ENCODE results near the gene IFNW1. TPM values are rescaled to one million over a fixed set of nuclear protein-coding genes. Genes with fewer than 3 reads are reported as not detected.
"Not testable (repeated sequence)": the region's sequence is repeated elsewhere in the genome, so short reads cannot be mapped to it uniquely, and the experiment has no call there.

Gene IFNW1
- not detected for total RNA-seq

DNA sequence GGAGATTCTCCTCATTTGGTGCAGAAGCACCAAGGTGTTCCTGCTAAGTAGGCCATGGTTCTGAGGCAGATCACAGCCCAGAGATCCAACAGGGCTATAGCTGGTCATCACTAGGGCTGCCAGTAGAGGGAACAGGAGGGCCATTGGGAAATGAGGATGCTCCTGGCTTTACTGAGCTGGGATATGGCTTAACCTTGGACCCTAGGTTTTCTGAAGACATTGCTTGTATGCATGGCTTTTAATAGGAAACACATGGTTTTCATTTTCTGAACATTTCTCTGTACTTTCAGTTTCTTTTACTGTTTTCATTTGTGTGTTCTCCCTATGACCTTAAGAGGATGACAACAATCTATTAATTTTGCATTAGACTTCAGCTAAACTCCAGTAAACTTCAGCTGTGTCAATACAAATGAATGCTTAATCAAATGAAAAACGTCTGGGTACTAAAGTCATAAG, at the start of gene IFNW1:
IFNW1 (minus strand) TSS at position 406 of the 456 bp plus-strand sequence; CDS start at position 144, 262 bp downstream.
- DNase-seq (ENCODE audit: low spot score): no peak

DNA sequence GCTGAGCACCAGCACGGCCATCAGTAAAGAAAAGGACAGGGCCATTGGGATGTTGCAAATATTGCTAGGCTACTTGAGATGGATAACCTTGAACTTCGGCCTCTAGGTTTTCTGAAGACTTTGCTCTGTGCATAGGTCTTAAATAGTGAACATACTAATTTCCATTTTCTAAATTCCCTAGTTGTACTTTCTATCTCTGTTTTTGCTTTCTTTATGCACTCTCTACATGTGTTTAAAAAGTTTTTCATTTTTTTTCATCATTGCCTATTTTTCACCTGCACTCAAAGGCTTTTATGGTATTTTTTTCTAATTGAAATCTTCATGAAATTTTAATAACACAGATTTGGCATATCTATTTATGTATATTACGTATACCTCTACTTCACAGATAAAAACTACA, 45.9 kb upstream of the IFNW1 start, which contains the start of gene IFNA4:
IFNA4 (minus strand) TSS at position 101 of the 400 bp plus-strand sequence; CDS start at position 45, 56 bp downstream.
- DNase-seq (ENCODE audit: low spot score): not testable (repeated sequence)

DNA sequence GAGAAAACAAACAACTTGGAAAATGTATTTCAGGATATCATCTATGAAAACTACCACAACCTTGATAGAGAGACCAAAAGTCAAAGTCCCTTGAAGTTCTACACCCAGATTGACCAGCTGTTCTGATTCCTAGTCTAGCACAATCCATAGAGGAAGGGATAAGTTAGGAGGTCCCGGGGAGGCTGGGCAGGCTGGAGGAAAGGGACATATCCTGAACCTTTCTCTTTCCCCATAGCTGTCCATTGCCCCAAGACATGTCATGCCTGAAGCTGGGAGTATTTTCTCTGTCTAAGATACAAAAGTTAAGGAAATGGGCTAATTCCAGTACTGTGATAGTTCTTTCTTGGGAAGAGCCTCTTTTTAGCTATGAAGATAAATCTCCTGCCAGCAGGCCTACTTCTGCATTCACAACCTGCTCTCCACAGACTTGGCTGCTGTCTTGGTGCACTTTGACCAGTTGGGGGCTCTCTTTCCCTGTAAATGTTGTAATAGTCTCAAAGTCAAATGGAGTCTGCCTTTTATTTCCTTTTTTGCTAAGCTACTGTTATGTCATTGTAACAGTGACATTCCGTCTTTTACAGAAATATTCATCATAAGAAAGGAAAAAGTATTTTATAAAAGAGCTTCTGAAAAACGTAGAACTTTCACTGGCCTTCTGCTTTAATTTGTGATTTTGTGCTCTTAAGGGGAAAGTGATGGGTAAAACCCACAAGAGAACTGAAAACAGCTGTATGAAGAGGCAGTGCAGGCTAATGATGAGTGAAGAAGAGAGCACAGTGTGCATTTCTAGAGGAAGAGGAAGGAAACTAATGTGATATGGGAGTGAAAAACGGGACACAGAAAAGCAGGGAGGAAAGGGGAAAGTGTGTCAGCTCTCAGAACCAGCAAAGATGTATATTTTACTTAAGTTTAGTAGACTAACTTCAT, 41.4 kb upstream of the IFNW1 start:
- DNase-seq (ENCODE audit: low spot score): not testable (repeated sequence)

DNA sequence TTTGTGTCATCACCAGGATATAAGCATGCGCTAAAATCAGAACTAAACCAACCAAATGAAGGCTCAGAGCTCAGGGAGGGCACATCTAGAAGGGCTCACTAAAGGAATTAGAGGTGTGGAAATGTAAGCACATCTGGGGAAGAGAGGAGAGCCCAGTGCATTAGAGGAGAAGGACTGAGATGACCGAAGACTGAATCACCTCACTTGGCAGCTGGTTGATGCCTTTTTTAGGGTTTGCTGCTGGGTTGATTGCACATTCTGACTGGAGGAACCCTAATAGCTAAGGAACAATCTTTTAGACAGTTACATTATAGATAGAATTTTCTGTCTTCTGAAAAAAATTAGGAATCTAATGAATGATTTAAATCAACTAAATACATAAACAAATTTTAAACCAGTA, 33.0 kb upstream of the IFNW1 start:
- DNase-seq (ENCODE audit: low spot score): no peak

DNA sequence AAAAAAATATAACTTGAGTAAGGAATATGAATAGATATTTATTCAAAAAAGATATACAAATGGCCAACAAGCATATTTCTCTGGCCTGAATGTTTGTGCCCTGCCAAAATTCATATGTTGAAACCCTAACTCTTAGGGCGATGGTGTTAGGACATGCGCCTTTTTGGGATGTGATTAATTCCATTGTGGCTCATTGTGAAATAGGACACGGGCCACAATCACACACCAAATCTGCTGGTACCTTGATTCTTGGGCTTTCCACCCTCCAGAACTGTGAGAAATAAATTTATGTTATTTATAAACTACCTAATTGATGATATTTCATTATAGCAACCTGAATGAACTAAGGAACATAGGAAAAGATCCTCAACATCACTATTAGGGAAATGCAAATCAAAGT, 30.5 kb upstream of the IFNW1 start:
- no peak for DNase-seq (ENCODE audit: low spot score)

DNA sequence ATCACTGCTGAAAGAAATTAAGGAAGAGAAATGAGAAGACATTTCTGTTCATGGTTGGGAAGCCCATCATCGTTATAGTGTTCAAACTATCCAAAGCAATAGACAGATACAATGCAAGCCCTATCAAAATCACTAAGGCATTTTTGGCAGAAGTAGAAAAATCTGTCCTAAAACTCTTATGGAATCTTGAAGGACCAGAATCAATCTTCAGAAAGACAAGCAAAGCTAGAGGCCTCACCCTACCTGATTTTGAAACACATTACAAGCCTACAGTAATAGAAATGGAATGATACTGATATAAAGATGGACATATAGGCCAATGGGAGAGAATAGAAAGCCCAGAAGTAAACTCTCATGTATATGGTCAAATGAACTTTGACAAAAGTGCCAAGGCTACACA, 29.7 kb upstream of the IFNW1 start:
- DNase-seq (ENCODE audit: low spot score): no peak

DNA sequence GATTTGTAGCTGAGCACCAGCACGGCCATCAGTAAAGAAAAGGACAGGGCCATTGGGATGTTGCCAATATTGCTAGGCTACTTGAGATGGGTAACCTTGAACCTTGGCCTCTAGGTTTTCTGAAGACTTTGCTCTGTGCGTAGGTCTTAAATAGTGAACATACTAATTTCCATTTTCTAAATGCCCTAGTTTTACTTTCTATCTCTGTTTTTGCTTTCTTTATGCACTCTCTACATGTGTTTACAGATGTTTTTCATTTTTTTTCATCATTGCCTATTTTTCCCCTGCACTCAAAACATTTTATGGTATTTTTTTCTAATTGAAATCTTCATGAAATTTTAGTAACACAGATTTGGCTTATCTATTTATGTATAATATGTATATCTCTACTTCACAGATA, 24.9 kb upstream of the IFNW1 start, which contains the start of gene IFNA21:
IFNA21 (minus strand) TSS at position 101 of the 400 bp plus-strand sequence; CDS start at position 53, 48 bp downstream.
- not testable (repeated sequence) for DNase-seq (ENCODE audit: low spot score)

DNA sequence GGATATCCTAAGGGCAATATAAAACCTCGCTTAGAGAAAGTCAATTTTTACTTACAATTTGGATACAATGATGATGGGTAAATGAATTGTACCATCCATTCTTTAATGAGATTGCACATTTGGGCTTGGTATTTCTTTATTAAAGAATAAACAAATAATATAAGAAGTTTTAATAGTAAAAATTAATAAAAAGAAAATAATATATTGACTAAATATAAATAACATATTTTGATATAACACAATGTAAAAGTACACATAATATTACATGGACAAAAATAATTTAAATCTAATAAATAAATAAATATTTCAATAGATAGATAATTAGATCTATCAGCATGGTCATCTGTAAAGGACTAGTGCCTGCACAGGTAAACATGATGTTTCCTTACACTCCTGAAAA, 23.9 kb upstream of the IFNW1 start:
- DNase-seq (ENCODE audit: low spot score): no peak

DNA sequence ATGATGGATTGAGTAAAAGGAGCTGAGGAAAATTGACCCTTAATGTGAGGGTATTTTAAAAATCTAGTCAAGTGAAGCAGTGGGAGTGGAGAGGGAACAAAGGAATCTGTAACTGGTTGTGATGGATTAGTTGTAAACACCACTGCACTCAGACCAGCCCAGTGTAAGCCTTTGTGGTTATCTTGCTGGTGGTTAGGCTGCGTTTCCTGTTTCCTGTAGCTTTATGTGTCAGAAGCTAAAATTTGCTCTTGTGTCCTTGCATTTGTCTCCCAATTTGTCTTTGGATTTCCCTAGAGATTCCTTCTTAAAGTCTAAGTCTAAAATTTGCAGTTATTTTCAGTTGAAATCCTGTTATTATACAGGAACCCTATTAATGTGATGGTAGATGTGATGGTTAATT, 18.5 kb upstream of the IFNW1 start:
- no peak for DNase-seq (ENCODE audit: low spot score)

DNA sequence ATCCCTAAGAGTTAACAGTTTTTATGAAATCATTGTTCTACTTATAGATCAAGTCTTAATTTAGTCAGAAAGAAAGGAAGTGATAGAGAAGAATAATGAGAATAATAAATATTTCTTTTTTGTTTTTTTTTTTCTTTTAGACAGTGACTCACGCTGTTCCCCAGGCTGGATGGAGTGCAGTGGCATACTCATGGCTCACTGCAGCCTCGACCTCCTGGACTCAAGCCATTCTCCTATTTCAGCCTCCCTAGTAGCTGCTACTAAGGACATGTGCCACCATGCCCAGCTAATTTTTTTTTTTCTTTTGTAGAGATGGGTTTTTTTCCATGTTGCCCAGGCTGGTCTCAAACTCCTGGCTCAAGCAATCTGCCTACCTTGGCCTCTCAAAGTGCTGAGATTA, 13.9 kb upstream of the IFNW1 start:
- no peak for DNase-seq (ENCODE audit: low spot score)

DNA sequence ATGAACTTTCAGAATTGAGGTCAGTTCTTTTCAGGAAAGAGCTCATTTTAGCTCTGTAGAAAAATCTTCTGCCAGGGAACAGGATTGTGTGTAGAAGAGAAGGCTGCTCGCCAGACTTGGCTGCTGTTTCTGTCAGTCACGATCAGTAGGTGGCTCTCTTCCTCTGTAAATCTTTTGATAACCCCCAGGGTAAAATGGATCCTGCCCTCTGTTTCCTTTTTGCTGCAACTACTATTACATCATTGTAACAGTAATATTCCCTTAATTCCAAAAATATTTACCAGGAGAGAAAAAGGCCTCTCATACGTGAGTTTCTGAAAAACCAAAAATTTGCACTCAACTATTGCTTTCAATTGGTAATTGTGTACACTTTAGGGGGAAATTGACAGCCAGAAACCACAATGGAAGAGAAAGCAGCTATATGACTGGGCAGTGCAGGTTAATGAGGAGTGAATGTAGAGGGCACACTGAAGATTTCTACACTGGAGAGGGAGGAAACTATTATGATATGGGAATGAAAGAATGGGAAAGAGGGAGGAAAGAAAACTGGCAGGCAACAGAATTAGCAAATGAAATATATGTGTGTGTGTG, 12.5 kb upstream of the IFNW1 start:
- no peak for DNase-seq (ENCODE audit: low spot score)

DNA sequence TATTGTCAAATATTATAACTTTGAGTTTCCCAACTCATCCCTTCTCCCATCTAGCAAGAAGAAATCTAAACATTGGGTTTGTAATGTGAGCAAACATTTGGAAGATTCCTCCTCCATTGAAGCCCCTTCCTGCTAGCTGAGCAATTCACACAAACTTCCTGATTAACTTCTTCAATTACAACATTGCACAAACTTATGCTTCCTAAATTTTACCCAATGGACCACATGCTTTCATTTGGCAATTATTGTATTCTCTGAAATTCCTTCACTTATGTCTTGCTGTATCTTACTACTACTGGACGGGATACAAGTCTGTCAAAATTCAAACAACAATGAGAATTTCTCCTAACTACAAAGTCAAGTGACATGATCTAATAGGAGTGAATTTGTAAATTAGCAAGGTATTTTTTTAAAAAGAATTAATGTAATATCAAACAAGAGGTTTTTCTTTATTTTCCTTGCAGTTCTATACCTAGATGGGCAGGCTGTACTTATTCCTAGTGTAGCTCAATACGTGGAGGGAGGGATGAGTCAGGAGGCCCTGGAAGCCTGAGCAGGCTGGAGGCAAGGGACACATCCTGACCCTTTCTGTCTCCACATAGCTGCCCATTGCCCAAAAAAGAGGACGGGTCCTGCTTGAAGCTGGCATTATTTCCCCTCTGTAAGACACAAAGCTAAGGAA, 11.8 kb upstream of the IFNW1 start:
- no peak for DNase-seq (ENCODE audit: low spot score)

DNA sequence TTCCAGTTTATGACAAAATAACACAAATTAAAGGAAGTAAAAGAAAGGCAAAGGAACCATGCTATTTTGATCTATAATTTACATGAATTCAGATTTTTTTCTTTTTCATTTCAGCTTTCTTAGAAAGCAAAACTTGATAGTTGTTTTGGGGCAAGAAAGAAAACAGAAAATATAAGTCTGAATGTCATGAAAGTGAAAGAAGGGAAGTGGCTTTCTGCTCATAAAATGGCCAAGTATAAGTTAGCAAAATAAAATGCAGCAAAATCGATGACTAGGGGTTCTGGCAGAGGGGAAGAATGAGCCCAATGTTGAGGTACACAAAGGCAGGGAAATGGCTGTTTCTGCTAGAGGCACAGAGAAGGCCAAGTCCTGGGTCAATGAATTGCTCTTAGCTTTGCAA, 3.0 kb upstream of the IFNW1 start:
- no peak for DNase-seq (ENCODE audit: low spot score)

DNA sequence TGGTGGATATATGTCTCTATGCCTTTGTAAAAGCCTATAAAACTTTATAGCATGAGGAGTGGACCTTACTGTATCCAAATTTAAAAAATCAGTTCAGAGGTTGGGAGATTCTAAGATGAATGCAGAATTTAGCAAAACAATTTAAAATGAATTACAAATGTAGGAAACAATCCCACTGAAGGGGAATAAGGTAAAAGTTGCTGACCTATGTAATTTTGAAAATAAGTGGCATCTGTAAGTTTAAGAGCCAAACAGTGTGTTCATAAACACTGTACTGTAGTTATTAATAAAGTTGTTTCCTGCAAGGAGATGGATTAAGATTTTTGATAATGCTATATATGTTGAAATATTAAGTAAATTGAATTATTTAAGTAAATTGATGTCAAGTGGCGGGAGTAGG, 4.6 kb downstream of the IFNW1 start:
- no peak for DNase-seq (ENCODE audit: low spot score)

DNA sequence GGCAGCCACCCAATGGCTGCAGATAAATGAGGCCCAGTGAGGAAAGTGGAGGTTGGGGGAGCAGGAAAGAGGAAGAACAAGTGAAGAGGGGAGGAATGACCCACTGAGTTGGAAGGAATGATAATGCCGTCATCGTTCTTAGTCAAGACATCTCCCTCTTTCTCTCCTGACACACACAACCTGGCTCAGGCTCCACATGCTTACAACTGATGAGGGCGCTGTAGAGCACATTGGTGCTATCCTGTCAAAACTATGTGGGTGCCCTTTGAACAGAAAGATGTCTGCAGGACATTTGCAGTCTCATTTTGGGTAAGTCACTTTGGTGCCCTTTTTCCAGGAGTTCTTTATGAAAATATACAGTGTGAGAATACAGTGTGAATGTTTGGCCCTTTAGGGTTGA, 5.9 kb downstream of the IFNW1 start:
- no peak for DNase-seq (ENCODE audit: low spot score)

DNA sequence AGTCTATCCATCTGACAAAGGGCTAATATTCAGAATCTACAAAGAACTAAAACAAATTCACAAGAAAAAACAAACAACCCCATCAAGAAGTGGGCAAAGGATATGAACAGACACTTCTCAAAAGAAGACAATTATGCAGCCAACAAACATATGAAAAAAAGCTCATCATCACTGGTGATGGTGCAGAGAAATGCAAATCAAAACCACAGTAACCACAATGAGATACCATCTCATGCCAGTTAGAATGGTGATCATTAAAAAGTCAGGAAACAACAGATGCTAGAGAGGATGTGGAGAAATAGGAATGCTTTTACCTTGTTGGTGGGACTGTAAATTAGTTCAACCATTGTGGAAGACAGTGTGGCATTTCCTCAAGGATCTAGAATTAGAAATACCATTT, 13.4 kb downstream of the IFNW1 start:
- DNase-seq (ENCODE audit: low spot score): not testable (repeated sequence)

DNA sequence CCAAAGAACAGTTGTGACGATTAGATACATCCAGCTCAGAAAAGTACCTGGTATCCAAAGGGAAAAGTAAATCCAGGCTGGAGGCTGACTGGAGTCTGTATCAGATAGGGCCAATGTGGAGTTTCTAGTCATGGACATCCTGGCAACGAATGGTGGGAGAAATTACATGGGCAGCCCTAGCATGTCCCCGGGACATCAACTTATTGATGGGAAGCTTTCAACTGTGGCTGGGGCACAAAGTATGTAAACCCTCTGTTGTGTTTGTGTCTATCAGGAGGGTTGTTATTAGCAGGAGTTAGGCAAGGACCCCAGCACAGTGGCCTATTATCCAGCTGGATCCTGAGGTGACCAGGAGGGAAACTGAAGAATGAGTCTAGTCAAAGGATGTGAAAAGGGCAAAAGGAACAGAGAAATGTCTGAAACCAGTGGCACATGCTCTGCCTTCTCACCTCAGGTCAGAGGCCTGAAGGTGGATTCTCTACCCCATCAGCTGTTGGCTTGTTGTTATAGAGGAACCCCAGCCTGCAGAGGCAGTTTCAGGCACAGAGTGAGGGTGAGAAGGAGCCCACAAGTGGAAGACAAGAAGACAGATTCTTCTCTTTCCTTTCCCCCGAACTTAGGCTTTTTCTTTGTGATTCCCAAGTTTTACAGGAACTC, 19.9 kb downstream of the IFNW1 start:
- DNase-seq (ENCODE audit: low spot score): no peak

DNA sequence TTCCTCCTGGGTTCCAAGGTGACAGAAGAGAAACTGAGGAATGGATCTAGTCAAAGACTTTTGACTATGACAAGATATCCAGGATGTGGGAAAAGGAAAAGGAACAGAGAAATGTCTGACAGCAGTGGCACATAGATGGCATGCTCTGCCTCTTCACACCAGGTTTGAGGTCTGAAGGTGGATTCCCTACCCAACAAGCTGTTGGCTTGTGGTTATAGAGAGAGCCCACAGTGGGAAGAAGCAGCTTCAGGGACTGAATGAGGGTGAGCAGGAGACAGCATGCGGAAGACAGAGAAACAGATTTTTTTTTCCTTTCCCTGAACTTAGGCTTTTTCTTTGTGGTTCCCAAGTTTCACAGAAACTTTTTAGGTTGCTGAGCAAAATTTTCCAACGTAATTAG, 20.6 kb downstream of the IFNW1 start:
- DNase-seq (ENCODE audit: low spot score): no peak

DNA sequence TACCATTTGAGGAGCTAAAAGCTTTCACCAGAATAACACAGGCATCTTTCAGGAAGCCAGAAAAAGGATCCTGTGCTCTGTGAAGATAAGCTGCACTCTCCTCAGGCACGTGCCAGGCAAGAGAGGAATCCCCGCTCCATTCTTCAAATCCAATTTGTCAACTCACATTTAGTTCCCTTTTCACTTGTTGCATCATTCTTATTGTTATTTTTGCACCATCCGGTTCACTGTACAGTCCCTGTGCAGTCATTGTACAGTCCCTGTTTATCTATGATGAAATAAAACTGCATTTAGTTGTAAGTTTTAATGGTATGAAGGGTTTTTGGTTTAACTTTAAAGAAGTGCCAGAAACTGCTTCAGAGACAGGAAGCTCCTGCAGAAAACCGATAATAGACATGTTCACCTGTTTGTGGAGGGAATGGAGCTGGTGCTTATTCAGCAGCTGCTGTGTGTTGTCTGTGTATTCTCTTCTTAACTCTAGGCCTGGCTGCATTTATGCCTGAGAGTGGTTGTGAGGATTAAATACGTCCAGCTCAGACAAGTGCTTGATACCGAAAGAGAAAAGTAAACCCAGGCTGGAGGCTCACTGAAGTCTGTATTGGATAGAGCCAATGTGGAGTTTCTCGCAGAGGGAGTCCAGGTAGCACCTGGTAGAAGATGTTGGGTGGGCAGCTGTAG, 22.4 kb downstream of the IFNW1 start:
- DNase-seq (ENCODE audit: low spot score): no peak

DNA sequence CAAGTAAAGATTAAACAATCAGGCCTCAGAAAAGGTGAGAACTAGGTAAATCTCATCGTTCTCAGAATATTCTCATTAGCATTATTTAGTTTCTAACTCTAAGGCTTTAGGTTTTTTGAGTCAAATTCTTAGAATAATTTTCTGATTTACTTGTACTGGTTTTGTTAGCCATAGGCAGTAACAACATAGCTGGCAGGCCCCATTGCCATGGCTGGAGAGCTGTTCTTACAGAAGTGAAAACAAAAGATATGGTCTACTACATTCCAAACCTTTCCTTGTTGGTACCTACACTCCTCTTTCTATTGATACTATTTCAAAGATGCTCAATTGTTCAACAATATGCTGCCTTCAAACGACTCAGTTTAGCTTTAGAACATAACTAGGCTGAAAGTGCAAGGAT, 27.3 kb downstream of the IFNW1 start:
- no peak for DNase-seq (ENCODE audit: low spot score)

Data from mucosa of gallbladder (tissue), 1 donor.